AG10803 (cell line): Measurements from ENCODE around the gene GID8.

Source experiments
- DNase-seq: peaks from one replicate; pipeline ENCODE4 v3.0.0; 2010; ENCODE audit warnings: low read depth
- H3K4me3 ChIP-seq: 2 replicates; pipeline ENCODE4 v1.5.1; 2011; ENCODE audit warnings: mild to moderate bottlenecking, low read length, control low read depth
- CTCF ChIP-seq: conservative IDR thresholded peaks from 2 replicates; pipeline ENCODE4 v1.5.1; 2011; ENCODE audit warnings: mild to moderate bottlenecking, low read length, control low read depth, inconsistent platforms

The GID8 gene

GRCh38 chr20:62949153-62949821 is 11.3 kb downstream of the GID8 start:
- TF ChIP-seq CTCF: no peak
- H3K4me3 ChIP-seq: no peak overlapping the region
- no peak for DNase-seq

DNA sequence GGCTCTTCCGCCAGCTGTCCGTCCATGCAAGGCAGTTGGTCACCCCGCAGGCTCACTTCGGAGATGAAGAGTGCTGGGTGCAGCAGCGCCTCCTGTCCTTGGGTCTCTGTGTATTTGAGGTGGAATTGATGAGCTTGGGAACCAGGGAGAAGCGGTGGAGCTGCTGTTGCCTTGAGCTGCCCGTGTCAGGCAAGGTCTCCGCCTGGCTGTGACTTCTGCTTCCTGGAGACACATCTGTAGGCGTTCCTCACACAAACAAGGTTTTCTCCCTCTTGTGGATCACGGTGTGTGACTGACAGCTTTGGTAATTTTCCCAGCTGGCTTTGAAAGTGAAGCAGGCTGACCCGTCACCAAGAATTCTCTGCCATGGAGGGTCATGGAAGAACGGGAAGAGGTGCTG is 12.0 kb downstream of the GID8 start:
- DNase-seq: no peak
- no peak overlapping the region for H3K4me3 ChIP-seq
- TF ChIP-seq CTCF: no peak

- no peak for DNase-seq
- no peak for TF ChIP-seq CTCF
- H3K4me3 ChIP-seq: no peak overlapping the region
Observed at GRCh38 chr20:62950741-62951140, 12.8 kb downstream of the GID8 start.

GRCh38 chr20:62951143-62951895 is 13.4 kb downstream of the GID8 start:
- no peak for TF ChIP-seq CTCF
- H3K4me3 ChIP-seq: no peak overlapping the region
- no peak for DNase-seq

- TF ChIP-seq CTCF: no peak
- H3K4me3 ChIP-seq: peak overlapping the region; percentile 69
- no peak for DNase-seq
Observed at GRCh38 chr20:62951896-62952372, 14.0 kb downstream of the GID8 start.

DNA sequence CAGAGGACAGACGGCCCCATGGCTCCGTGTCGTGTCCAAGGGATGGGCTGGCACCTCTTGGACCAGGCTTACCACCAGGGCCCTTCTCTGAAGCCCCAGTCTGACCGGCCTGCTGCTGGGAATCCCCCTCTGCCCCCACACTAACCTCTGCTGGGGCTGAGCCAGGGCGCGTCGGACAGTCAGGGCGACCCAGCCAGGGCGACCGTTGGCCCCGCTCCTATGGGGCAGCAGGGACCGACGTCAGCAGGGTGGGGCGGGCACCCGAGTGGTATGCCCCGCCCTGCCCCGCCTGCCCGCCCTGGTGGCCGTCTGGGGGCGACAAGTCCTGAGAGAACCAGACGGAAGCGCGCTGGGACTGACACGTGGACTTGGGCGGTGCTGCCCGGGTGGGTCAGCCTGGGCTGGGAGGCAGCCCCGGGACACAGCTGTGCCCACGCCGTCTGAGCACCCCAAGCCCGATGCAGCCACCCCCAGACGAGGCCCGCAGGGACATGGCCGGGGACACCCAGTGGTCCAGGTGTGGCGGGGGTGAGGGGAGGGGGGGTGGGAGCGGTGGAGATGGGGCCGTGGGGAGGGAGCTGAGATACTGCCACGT is 14.5 kb downstream of the GID8 start, which contains the start of gene SLC17A9:
SLC17A9 (plus strand) TSS at position 337 of the 595 bp plus-strand sequence; CDS start at position 459, 122 bp downstream.
- DNase-seq: peak; percentile 71

More for the DNA sequence above, 14.5 kb downstream of the GID8 start, which contains the start of gene SLC17A9:
- TF ChIP-seq CTCF: no peak
- peak within 1 kb of the TSS; percentile 69 for H3K4me3 ChIP-seq
